WTC11 (cell line): ENCODE results near the gene NET1. TPM values are rescaled to one million over a fixed set of nuclear protein-coding genes. Genes with fewer than 3 reads are reported as not detected.

Source experiments
- ATAC-seq: fragments of 200-7000 bp; cut with Tn5 transposase; 2 replicates; pipeline ENCODE4 v1.10.0; 2021; ENCODE audit warnings: mild to moderate bottlenecking, moderate library complexity
- CTCF ChIA-PET: fragments of 300-600 bp; sonication (Branson Sonifier 250); formaldehyde crosslinking; loops from one replicate; lab custom pipeline; 2021; ENCODE audit warnings: antibody characterized with exemption; lab: Charles Lee
- POLR2A ChIA-PET: fragments of 350-600 bp; sonication (Branson Sonifier 250); formaldehyde crosslinking; loops from one replicate; lab custom pipeline; 2021; ENCODE audit warnings: antibody characterized with exemption; lab: Charles Lee
- DNase-seq: peaks from one replicate; pipeline ENCODE4 v3.0.0; 2021; ENCODE audit warnings: low spot score
- H3K27ac Mint-ChIP-seq: 2 replicates; pipeline ENCODE4 v1.8.0; 2021; ENCODE audit warnings: mixed read lengths
- H3K27me3 Mint-ChIP-seq: 2 replicates; pipeline ENCODE4 v1.8.0; 2021; ENCODE audit warnings: low read depth, mild to moderate bottlenecking, moderate library complexity, mixed read lengths
- H3K36me3 Mint-ChIP-seq: 2 replicates; pipeline ENCODE4 v1.8.0; 2021; ENCODE audit warnings: mixed read lengths
- H3K4me1 Mint-ChIP-seq: 2 replicates; pipeline ENCODE4 v1.8.0; 2022; ENCODE audit warnings: mixed read lengths
- H3K4me3 Mint-ChIP-seq: 2 replicates; pipeline ENCODE4 v1.8.0; 2021; ENCODE audit warnings: mild to moderate bottlenecking, moderate library complexity, mixed read lengths
- H3K9me3 Mint-ChIP-seq: 2 replicates; pipeline ENCODE4 v1.8.0; 2021; ENCODE audit warnings: mixed read lengths
- EMX1 ChIP-seq: fragments of 250-450 bp; sonication (Bioruptor Pico); IDR thresholded peaks from 2 replicates; pipeline ENCODE4 v1.8.0; 2021; ENCODE audit warnings: mild to moderate bottlenecking
- ESRRA ChIP-seq: sonication (generic); formaldehyde crosslinking; IDR thresholded peaks from 2 replicates; pipeline ENCODE4 v1.8.1; 2022; ENCODE audit warnings: mild to moderate bottlenecking, missing genetic modification reagents, borderline replicate concordance
- GABPB1 ChIP-seq: sonication (generic); formaldehyde crosslinking; IDR thresholded peaks from 2 replicates; pipeline ENCODE4 v1.8.1; 2023; ENCODE audit warnings: mild to moderate bottlenecking, missing genetic modification reagents
- HMGA2 ChIP-seq: fragments of 250-450 bp; sonication (Bioruptor Pico); IDR thresholded peaks from 2 replicates; pipeline ENCODE4 v1.4.0; 2021; ENCODE audit warnings: mild to moderate bottlenecking, moderate library complexity
- IRF2 ChIP-seq: sonication (generic); formaldehyde crosslinking; IDR thresholded peaks from 2 replicates; pipeline ENCODE4 v1.8.0; 2022; ENCODE audit warnings: low read depth, missing genetic modification reagents, borderline replicate concordance
- KAT7 ChIP-seq: sonication (generic); formaldehyde crosslinking; IDR thresholded peaks from 2 replicates; pipeline ENCODE4 v1.8.1; 2023; ENCODE audit warnings: missing genetic modification reagents, mild to moderate bottlenecking, borderline replicate concordance
- MLX ChIP-seq: sonication (generic); formaldehyde crosslinking; IDR thresholded peaks from 2 replicates; pipeline ENCODE4 v1.8.1; 2023; ENCODE audit warnings: mild to moderate bottlenecking, missing genetic modification reagents, moderate library complexity
- MXD4 ChIP-seq: fragments of 250-450 bp; sonication (Bioruptor Pico); IDR thresholded peaks from 2 replicates; pipeline ENCODE4 v1.8.0; 2021; ENCODE audit warnings: mild to moderate bottlenecking, moderate library complexity, borderline replicate concordance
- MYBL2 ChIP-seq: sonication (generic); formaldehyde crosslinking; IDR thresholded peaks from 2 replicates; pipeline ENCODE4 v1.8.1; 2023; ENCODE audit warnings: mild to moderate bottlenecking, moderate library complexity, missing genetic modification reagents
- NR2C2 ChIP-seq: sonication (generic); formaldehyde crosslinking; IDR thresholded peaks from 2 replicates; pipeline ENCODE4 v1.8.0; 2022; ENCODE audit warnings: mild to moderate bottlenecking, missing genetic modification reagents
- OVOL2 ChIP-seq: fragments of 250-450 bp; sonication (Bioruptor Pico); IDR thresholded peaks from 2 replicates; pipeline ENCODE4 v1.9.0; 2021; ENCODE audit warnings: mild to moderate bottlenecking, borderline replicate concordance
- PRRX2 ChIP-seq: fragments of 250-450 bp; sonication (Bioruptor Pico); IDR thresholded peaks from 2 replicates; pipeline ENCODE4 v1.8.0; 2021; ENCODE audit warnings: mild to moderate bottlenecking
- RELA ChIP-seq: sonication (generic); formaldehyde crosslinking; IDR thresholded peaks from 2 replicates; pipeline ENCODE4 v1.8.1; 2022; ENCODE audit warnings: missing genetic modification reagents, mild to moderate bottlenecking, borderline replicate concordance
- SMAD4 ChIP-seq: sonication (generic); formaldehyde crosslinking; IDR thresholded peaks from 2 replicates; pipeline ENCODE4 v1.8.0; 2022; ENCODE audit warnings: mild to moderate bottlenecking, missing genetic modification reagents
- STAT6 ChIP-seq: sonication (generic); formaldehyde crosslinking; conservative IDR thresholded peaks from 2 replicates; pipeline ENCODE4 v1.8.1; 2023; ENCODE audit warnings: mild to moderate bottlenecking, low read depth, missing genetic modification reagents, moderate library complexity
- TEAD4 ChIP-seq: sonication (generic); formaldehyde crosslinking; IDR thresholded peaks from 2 replicates; pipeline ENCODE4 v1.8.0; 2022; ENCODE audit warnings: mild to moderate bottlenecking, missing genetic modification reagents
- ZNF317 ChIP-seq: sonication (generic); formaldehyde crosslinking; IDR thresholded peaks from 2 replicates; pipeline ENCODE4 v1.8.1; 2023; ENCODE audit warnings: low read depth, mild to moderate bottlenecking, moderate library complexity, missing genetic modification reagents, borderline replicate concordance
- total RNA-seq: library from RNA; stranded (reverse); gene quantifications from 3 replicates; pipeline ENCODE4 v1.2.3, GENCODE V29; 2021
- TF ChIP-seq, protein P1 (sequence below): sonication (generic); formaldehyde crosslinking; IDR thresholded peaks from 2 replicates; pipeline ENCODE4 v1.8.0; 2023; ENCODE audit warnings: mild to moderate bottlenecking, missing genetic modification reagents
- TF ChIP-seq, protein P2 (sequence below): fragments of 250-450 bp; sonication (Bioruptor Pico); IDR thresholded peaks from 2 replicates; pipeline ENCODE4 v1.9.0; 2021; ENCODE audit warnings: mild to moderate bottlenecking

NET1 gene
- total RNA-seq, 1 experiment from 2014 or later, result 85.4 TPM

- TF ChIP-seq, protein P1, sequence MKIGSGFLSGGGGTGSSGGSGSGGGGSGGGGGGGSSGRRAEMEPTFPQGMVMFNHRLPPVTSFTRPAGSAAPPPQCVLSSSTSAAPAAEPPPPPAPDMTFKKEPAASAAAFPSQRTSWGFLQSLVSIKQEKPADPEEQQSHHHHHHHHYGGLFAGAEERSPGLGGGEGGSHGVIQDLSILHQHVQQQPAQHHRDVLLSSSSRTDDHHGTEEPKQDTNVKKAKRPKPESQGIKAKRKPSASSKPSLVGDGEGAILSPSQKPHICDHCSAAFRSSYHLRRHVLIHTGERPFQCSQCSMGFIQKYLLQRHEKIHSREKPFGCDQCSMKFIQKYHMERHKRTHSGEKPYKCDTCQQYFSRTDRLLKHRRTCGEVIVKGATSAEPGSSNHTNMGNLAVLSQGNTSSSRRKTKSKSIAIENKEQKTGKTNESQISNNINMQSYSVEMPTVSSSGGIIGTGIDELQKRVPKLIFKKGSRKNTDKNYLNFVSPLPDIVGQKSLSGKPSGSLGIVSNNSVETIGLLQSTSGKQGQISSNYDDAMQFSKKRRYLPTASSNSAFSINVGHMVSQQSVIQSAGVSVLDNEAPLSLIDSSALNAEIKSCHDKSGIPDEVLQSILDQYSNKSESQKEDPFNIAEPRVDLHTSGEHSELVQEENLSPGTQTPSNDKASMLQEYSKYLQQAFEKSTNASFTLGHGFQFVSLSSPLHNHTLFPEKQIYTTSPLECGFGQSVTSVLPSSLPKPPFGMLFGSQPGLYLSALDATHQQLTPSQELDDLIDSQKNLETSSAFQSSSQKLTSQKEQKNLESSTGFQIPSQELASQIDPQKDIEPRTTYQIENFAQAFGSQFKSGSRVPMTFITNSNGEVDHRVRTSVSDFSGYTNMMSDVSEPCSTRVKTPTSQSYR (CRISPR knock-in tag), result peak; percentile 85
- TF ChIP-seq HMGA2 (CRISPR knock-in tag) (no peak), RELA (CRISPR knock-in tag) (0 out of 2 replicates have a peak, but pooled peaks have one; percentile 29), SMAD4 (CRISPR knock-in tag) (no peak), ZNF317 (CRISPR knock-in tag) (0 out of 2 replicates have a peak, but pooled peaks have one; percentile 28)
Measured at GRCh38 chr10:5412277-5412941, at the start of gene NET1 (continued).

- ATAC-seq (no peak), DNase-seq (no peak)
- no peaks in the 10 kb centered on the region for H3K4me1 Mint-ChIP-seq
- H3K4me3 Mint-ChIP-seq, result no peak overlapping the region
- TF ChIP-seq, protein P2, sequence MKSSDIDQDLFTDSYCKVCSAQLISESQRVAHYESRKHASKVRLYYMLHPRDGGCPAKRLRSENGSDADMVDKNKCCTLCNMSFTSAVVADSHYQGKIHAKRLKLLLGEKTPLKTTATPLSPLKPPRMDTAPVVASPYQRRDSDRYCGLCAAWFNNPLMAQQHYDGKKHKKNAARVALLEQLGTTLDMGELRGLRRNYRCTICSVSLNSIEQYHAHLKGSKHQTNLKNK (CRISPR knock-in tag), result no peak
- no peak for TF ChIP-seq EMX1 (CRISPR knock-in tag)
- no peak for TF ChIP-seq IRF2
- TF ChIP-seq OVOL2 (CRISPR knock-in tag), result no peak
- TF ChIP-seq MYBL2, result no peak
- no peak for TF ChIP-seq MLX (CRISPR knock-in tag)
- no peak for TF ChIP-seq KAT7 (CRISPR knock-in tag)
- no peak for TF ChIP-seq PRRX2 (CRISPR knock-in tag)
- no peak for TF ChIP-seq MXD4 (CRISPR knock-in tag)
- TF ChIP-seq NR2C2 (CRISPR knock-in tag), result no peak
- no peak for TF ChIP-seq HMGA2 (CRISPR knock-in tag)
- no peak for TF ChIP-seq TEAD4
- no peak for TF ChIP-seq ZNF317 (CRISPR knock-in tag)
- TF ChIP-seq ESRRA (CRISPR knock-in tag), result no peak
- no peak for TF ChIP-seq STAT6 (CRISPR knock-in tag)
- TF ChIP-seq GABPB1 (CRISPR knock-in tag), result no peak
- ChIA-PET POLR2A (no interaction called here), CTCF (interaction anchor here (1.4 kb wide), 1 partner anchor 513 kb away, joined by 3 read pairs; no protein-coding TSS in a partner anchor)
- peaks cover 5% of the 10 kb centered on the region; the same call in 1 of the 2 replicates for H3K9me3 Mint-ChIP-seq
- no peaks in the 10 kb centered on the region for H3K27me3 Mint-ChIP-seq
- no peak overlapping the region for H3K27ac Mint-ChIP-seq
- no peaks in the 10 kb centered on the region for H3K36me3 Mint-ChIP-seq
Measured at GRCh38 chr10:5362873-5363272, 49.5 kb upstream of the NET1 start.
